IMR-90 (cell line): ENCODE measurements around the gene SH3BP2. TPM values are rescaled to one million over a fixed set of nuclear protein-coding genes. Genes with fewer than 3 reads are reported as not detected.

ENCODE experiments used
- ATAC-seq: fragments of 200-7000 bp; cut with Tn5 transposase; 2 replicates; pipeline ENCODE4 v1.9.1; 2020; ENCODE audit warnings: low read depth, mild to moderate bottlenecking, moderate library complexity
- BruUV-seq: library from RNA; stranded (reverse); fragments of 400-500 nt; replicated peaks from 2 replicates; lab custom pipeline; 2021; lab: Mats Ljungman, UMichigan
- CTCF ChIA-PET: fragments of 300-600 bp; formaldehyde crosslinking; extraction: SDS; loops from one replicate; lab custom pipeline; 2021; ENCODE audit warnings: antibody characterized with exemption; lab: Yijun Ruan, JAX
- POLR2A ChIA-PET: fragments of 300-600 bp; sonication (Branson Sonifier 250); formaldehyde crosslinking; loops from one replicate; lab custom pipeline; 2022; ENCODE audit warnings: antibody characterized with exemption; ENCODE audit not compliant: unreplicated experiment; lab: Charles Lee
- DNase-seq: peaks from one replicate; pipeline ENCODE4 v3.0.0; 2013
- H2AFZ ChIP-seq: replicated peaks from 2 replicates; pipeline ENCODE3; 2013; ENCODE audit warnings: low read length, mild to moderate bottlenecking; ENCODE audit not compliant: poor library complexity
- H2AK5ac ChIP-seq: 2 replicates; pipeline ENCODE4 v1.6.1; 2013; ENCODE audit warnings: low read depth, low read length, inconsistent platforms
- H2AK9ac ChIP-seq: replicated peaks from 2 replicates; pipeline ENCODE3; 2013; ENCODE audit warnings: mild to moderate bottlenecking, low read depth, low read length, moderate library complexity; ENCODE audit not compliant: poor library complexity
- H2BK120ac ChIP-seq: 2 replicates; pipeline ENCODE4 v1.6.1; 2013; ENCODE audit warnings: low read depth, low read length, inconsistent platforms
- H2BK15ac ChIP-seq: 3 replicates; pipeline ENCODE4 v1.6.1; 2013; ENCODE audit warnings: low read depth, low read length, inconsistent platforms
- H2BK20ac ChIP-seq: 2 replicates; pipeline ENCODE4 v1.6.1; 2013; ENCODE audit warnings: low read depth, mild to moderate bottlenecking, inconsistent platforms, low read length, moderate library complexity
- H2BK5ac ChIP-seq: 2 replicates; pipeline ENCODE4 v1.6.1; 2013; ENCODE audit warnings: mild to moderate bottlenecking, low read depth, low read length, inconsistent platforms; ENCODE audit not compliant: poor library complexity, severe bottlenecking
- H3K14ac ChIP-seq: replicated peaks from 2 replicates; pipeline ENCODE4 v1.6.1; 2013; ENCODE audit warnings: low read depth, low read length, inconsistent platforms
- H3K18ac ChIP-seq: 2 replicates; pipeline ENCODE4 v1.6.1; 2013; ENCODE audit warnings: low read depth, low read length, control low read depth
- H3K23ac ChIP-seq: 2 replicates; pipeline ENCODE4 v1.6.1; 2013; ENCODE audit warnings: low read depth, low read length, inconsistent platforms
- H3K27ac ChIP-seq: 2 replicates; pipeline ENCODE4 v1.5.1; 2013; ENCODE audit warnings: mild to moderate bottlenecking, control low read depth, low read length; ENCODE audit not compliant: insufficient read depth
- H3K27me3 ChIP-seq: 2 replicates; pipeline ENCODE4 v1.6.1; 2013; ENCODE audit warnings: low read length; ENCODE audit not compliant: control insufficient read depth, insufficient read depth
- H3K36me3 ChIP-seq: 2 replicates; pipeline ENCODE4 v1.6.1; 2013; ENCODE audit warnings: low read length, mixed read lengths; ENCODE audit not compliant: control insufficient read depth, insufficient read depth
- H3K4ac ChIP-seq: 2 replicates; pipeline ENCODE4 v1.6.1; 2013; ENCODE audit warnings: low read depth, low read length, inconsistent platforms
- H3K4me1 ChIP-seq: 2 replicates; pipeline ENCODE4 v1.6.1; 2013; ENCODE audit warnings: low read length, mixed read lengths; ENCODE audit not compliant: control insufficient read depth, insufficient read depth
- H3K4me2 ChIP-seq: 2 replicates; pipeline ENCODE4 v1.6.1; 2013; ENCODE audit warnings: low read depth, mild to moderate bottlenecking, control low read depth, low read length, moderate library complexity
- H3K4me3 ChIP-seq: 2 replicates; pipeline ENCODE4 v1.5.1; 2013; ENCODE audit warnings: low read depth, mild to moderate bottlenecking, control low read depth, low read length, moderate library complexity; ENCODE audit not compliant: insufficient read depth
- H3K56ac ChIP-seq: 2 replicates; pipeline ENCODE4 v1.6.1; 2013; ENCODE audit warnings: low read length, inconsistent platforms; ENCODE audit not compliant: insufficient read depth; ENCODE audit errors: extremely low read depth
- H3K79me1 ChIP-seq, 2 experiments: 2 replicates each; pipeline ENCODE4 v1.6.1; 2013; ENCODE audit warnings: low read length in 2 of 2, inconsistent platforms in 1 of 2, low read depth in 1 of 2
- H3K9ac ChIP-seq: 2 replicates; pipeline ENCODE4 v1.6.1; 2013; ENCODE audit warnings: low read depth, low read length, control low read depth
- H3K9me1 ChIP-seq: 2 replicates; pipeline ENCODE4 v1.6.1; 2013; ENCODE audit warnings: low read length, inconsistent platforms; ENCODE audit not compliant: insufficient read depth
- H3K9me3 ChIP-seq: 2 replicates; pipeline ENCODE4 v1.6.1; 2013; ENCODE audit warnings: low read length; ENCODE audit not compliant: control insufficient read depth, insufficient read depth
- H4K20me1 ChIP-seq: 2 replicates; pipeline ENCODE4 v1.6.1; 2013; ENCODE audit warnings: low read length, inconsistent platforms; ENCODE audit not compliant: insufficient read depth
- H4K5ac ChIP-seq: 2 replicates; pipeline ENCODE4 v1.6.1; 2013; ENCODE audit warnings: mild to moderate bottlenecking, low read depth, low read length, control low read depth
- H4K8ac ChIP-seq, 2 experiments: 2 replicates each; pipeline ENCODE4 v1.6.1; 2013; ENCODE audit warnings: low read depth in 2 of 2, low read length in 2 of 2, control low read depth in 1 of 2, inconsistent platforms in 1 of 2
- H4K91ac ChIP-seq: 2 replicates; pipeline ENCODE4 v1.6.1; 2013; ENCODE audit warnings: low read depth, low read length, inconsistent platforms; ENCODE audit not compliant: insufficient read depth
- BHLHE40 ChIP-seq: fragments of 150-350 bp; IDR thresholded peaks from 2 replicates; pipeline ENCODE4 v1.6.1; 2016; ENCODE audit warnings: mild to moderate bottlenecking, low read depth, low read length
- CEBPB ChIP-seq: IDR thresholded peaks from 2 replicates; pipeline ENCODE4 v1.6.1; 2012; ENCODE audit warnings: low read depth, low read length, improper control_type of control experiment
- CHD1 ChIP-seq: IDR thresholded peaks from 2 replicates; pipeline ENCODE4 v1.6.1; 2012; ENCODE audit warnings: low read depth, low read length, improper control_type of control experiment
- CTCF ChIP-seq: conservative IDR thresholded peaks from 2 replicates; pipeline ENCODE4 v1.5.1; 2012; ENCODE audit warnings: mild to moderate bottlenecking, low read depth, low read length, improper control_type of control experiment
- ELK1 ChIP-seq: fragments of 150-350 bp; IDR thresholded peaks from 2 replicates; pipeline ENCODE4 v1.6.1; 2016; ENCODE audit warnings: low read depth, mild to moderate bottlenecking, low read length, moderate library complexity, borderline replicate concordance
- FOS ChIP-seq: fragments of 150-350 bp; IDR thresholded peaks from 2 replicates; pipeline ENCODE4 v1.6.1; 2016; ENCODE audit warnings: low read depth, low read length
- MAFK ChIP-seq: IDR thresholded peaks from 2 replicates; pipeline ENCODE4 v1.6.1; 2012; ENCODE audit warnings: low read depth, low read length, improper control_type of control experiment
- MAZ ChIP-seq: IDR thresholded peaks from 2 replicates; pipeline ENCODE4 v1.6.1; 2012; ENCODE audit warnings: low read depth, mild to moderate bottlenecking, low read length, improper control_type of control experiment, moderate library complexity, borderline replicate concordance
- MXI1 ChIP-seq: IDR thresholded peaks from 2 replicates; pipeline ENCODE4 v1.6.1; 2012; ENCODE audit warnings: low read depth, mild to moderate bottlenecking, low read length, moderate library complexity, borderline replicate concordance
- NFE2L2 ChIP-seq: fragments of 150-350 bp; IDR thresholded peaks from 2 replicates; pipeline ENCODE4 v1.6.1; 2016; ENCODE audit warnings: low read depth, mild to moderate bottlenecking, low read length
- POLR2A ChIP-seq: IDR thresholded peaks from 2 replicates; pipeline ENCODE4 v1.6.1; 2012; ENCODE audit warnings: mild to moderate bottlenecking, low read depth, low read length
- RAD21 ChIP-seq: IDR thresholded peaks from 2 replicates; pipeline ENCODE4 v1.6.1; 2012; ENCODE audit warnings: low read length, improper control_type of control experiment
- RCOR1 ChIP-seq: IDR thresholded peaks from 2 replicates; pipeline ENCODE4 v1.6.1; 2012; ENCODE audit warnings: mild to moderate bottlenecking, low read length, improper control_type of control experiment; ENCODE audit not compliant: insufficient replicate concordance
- RFX5 ChIP-seq: IDR thresholded peaks from 2 replicates; pipeline ENCODE4 v1.8.0; 2012; ENCODE audit warnings: low read depth, mild to moderate bottlenecking, low read length, moderate library complexity
- SMC3 ChIP-seq: fragments of 150-350 bp; IDR thresholded peaks from 2 replicates; pipeline ENCODE4 v1.6.1; 2016; ENCODE audit warnings: low read depth, mild to moderate bottlenecking, antibody characterized with exemption, low read length, moderate library complexity
- USF2 ChIP-seq: fragments of 150-350 bp; IDR thresholded peaks from 2 replicates; pipeline ENCODE4 v1.6.1; 2017; ENCODE audit warnings: mild to moderate bottlenecking, antibody characterized with exemption, low read length, low read depth
- WGBS, 2 experiments: methylation state at CpG; one replicate each; pipeline versions ENCODE4 v1.1.5 to v1.1.7; 2013; ENCODE audit warnings: missing lambda C conversion rate in 2 of 2; ENCODE audit not compliant: insufficient read length in 1 of 2; ENCODE audit errors: extremely low coverage in 2 of 2; 5-methylcytosine and 5-hydroxymethylcytosine counted together
- dilution Hi-C: fragments of 300-500 bp; cut with HindIII; formaldehyde crosslinking; loops from one replicate; pipeline ENCODE4 v1.14.3; 2018; ENCODE audit warnings: low sequenced_read_pairs; ENCODE audit not compliant: unreplicated experiment
- in situ Hi-C: fragments of 300-500 bp; cut with MboI; formaldehyde crosslinking; loops from 3 replicates; pipeline ENCODE4 v1.14.3; 2019; ENCODE audit warnings: low sequenced_read_pairs, inconsistent platforms, mixed read lengths
- intact Hi-C: fragments of 100-400 bp; cut with micrococcal nuclease; formaldehyde crosslinking; loops from 2 replicates; pipeline ENCODE4 v1.10.0; 2022
- polyA plus RNA-seq, 3 experiments: library from polyadenylated mRNA; depleted of rRNA; stranded (reverse); fragments of >200 nt; gene quantifications; 2 replicates each; pipeline ENCODE4 v1.2.3, GENCODE V29; 2012; ENCODE audit warnings: low replicate concordance in 1 of 3
- total RNA-seq: library from RNA; depleted of rRNA; stranded (reverse); fragments of >200 nt; gene quantifications from 2 replicates; pipeline ENCODE4 v1.2.3, GENCODE V29; 2012

SH3BP2 gene
- total and polyA plus RNA-seq, 2 of the 4 experiments (the other 2 are of a cell fraction), result 9.0 to 37.2 TPM

- H3K27ac ChIP-seq, result no peak overlapping the region
- peaks cover 5 to 23% of the 10 kb centered on the region in 2 experiments; a peak in 3 of 4 replicates for H3K79me1 ChIP-seq
- peaks cover 15% of the 10 kb centered on the region for H3K9me1 ChIP-seq
- no peak overlapping the region for H3K18ac ChIP-seq
- no peak overlapping the region for H3K56ac ChIP-seq
- H4K20me1 ChIP-seq, result peaks cover 6% of the 10 kb centered on the region
- no peak overlapping the region for H4K8ac ChIP-seq
- H3K4me3 ChIP-seq, result no peak overlapping the region
- H2AK9ac ChIP-seq, result no peak overlapping the region
- no peak overlapping the region for H2BK120ac ChIP-seq
- dilution Hi-C loops (no loop called here), intact Hi-C loops (no loop called here), in situ Hi-C loops (no loop called here)
- H4K5ac ChIP-seq, result no peak overlapping the region
- H3K4me1 ChIP-seq, result no peaks in the 10 kb centered on the region
- peaks cover 86% of the 10 kb centered on the region for H3K36me3 ChIP-seq
- BruUV-seq, result no TSS peak
- DNase-seq (no peak), ATAC-seq (no peak)
- H3K23ac ChIP-seq, result no peak overlapping the region
- H3K4me2 ChIP-seq, result no peak overlapping the region
- 95% methylated on average over 8 of the region's 18 CpGs; no CpG with 5 or more reads in 1 of the 2 experiments for WGBS, 2 experiments
- H2AK5ac ChIP-seq, result no peak overlapping the region
- no peak overlapping the region for H3K4ac ChIP-seq
- H3K9ac ChIP-seq, result no peak overlapping the region
- no peak overlapping the region for H2BK20ac ChIP-seq
- H3K9me3 ChIP-seq, result no peaks in the 10 kb centered on the region
- H3K27me3 ChIP-seq, result no peaks in the 10 kb centered on the region
- no peak for TF ChIP-seq NFE2L2
- TF ChIP-seq SMC3, result no peak
- TF ChIP-seq MXI1, result no peak
- TF ChIP-seq CEBPB, result no peak
- no peak for TF ChIP-seq ELK1
- TF ChIP-seq MAZ, result no peak
- no peak for TF ChIP-seq BHLHE40
- TF ChIP-seq MAFK, result no peak
- TF ChIP-seq CTCF, result no peak
- no peak for TF ChIP-seq RAD21
- TF ChIP-seq USF2, result no peak
- no peak for TF ChIP-seq FOS
- TF ChIP-seq POLR2A, result no peak
- no peak for TF ChIP-seq RFX5
- TF ChIP-seq CHD1, result no peak
- TF ChIP-seq RCOR1, result no peak
- no peak overlapping the region for H2AFZ ChIP-seq
- H2BK15ac ChIP-seq, result no peak overlapping the region
- H3K14ac ChIP-seq, result no peak overlapping the region
- POLR2A ChIA-PET, result no interaction called here
- H4K91ac ChIP-seq, result no peak overlapping the region
- H2BK5ac ChIP-seq, result no peak overlapping the region
- CTCF ChIA-PET, result no interaction called here
These were observed 36.5 kb downstream of the SH3BP2 start for GRCh38 chr4:2829321-2829932.
